ENCODE data around the gene BICD1. TPM values are rescaled to one million over a fixed set of nuclear protein-coding genes. Genes with fewer than 3 reads are reported as not detected.

BICD1 gene
- total and polyA plus RNA-seq, 2 experiments from 2014 or later = 59.3 to 83.6 TPM

DNA sequence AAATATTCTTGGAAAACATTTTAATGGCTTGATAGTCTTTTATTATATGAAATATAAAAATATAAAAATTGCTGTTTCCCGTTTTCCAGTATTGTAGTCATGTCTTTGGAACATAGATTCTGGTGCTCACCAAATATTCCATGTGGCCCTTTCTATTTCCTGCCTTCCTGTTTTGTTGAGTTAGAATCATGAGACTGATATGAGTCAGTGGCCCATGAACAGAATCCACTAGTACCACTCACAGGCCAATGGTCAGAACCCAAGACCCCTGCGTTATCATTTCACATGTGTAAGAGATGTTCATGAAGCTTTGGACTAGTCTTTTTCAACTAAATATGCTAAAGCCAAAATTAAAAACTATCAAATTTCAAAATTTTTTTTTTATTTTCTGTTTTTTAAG, 56.9 kb downstream of the BICD1 start:
- Histone ChIP-seq H3K4me1 (ENCODE audit: insufficient read depth) (no peaks in the 10 kb centered on the region; the same call in 1 of the 2 replicates), H3K27ac (ENCODE audit: low read depth) (no peak overlapping the region; the same call in 1 of the 2 replicates), H3K4me2 (no peak overlapping the region), H2AFZ (no peak overlapping the region), H4K20me1 (replicated peaks; ENCODE audit: insufficient read depth) (peaks cover 4% of the 10 kb centered on the region; the same call in 1 of the 2 replicates), H3K27me3 (ENCODE audit: insufficient read depth) (no peaks in the 10 kb centered on the region), H3K9me2 (ENCODE audit: insufficient read depth) (no peaks in the 10 kb centered on the region), H3F3A (replicated peaks; ENCODE audit: low read depth) (0 out of 2 replicates have a peak, but pooled peaks cover 3% of the 10 kb centered on the region), H3K79me2 (replicated peaks; ENCODE audit: insufficient read depth) (peaks cover 91% of the 10 kb centered on the region), H3K4me3 (no peak overlapping the region), H3K36me3 (ENCODE audit: insufficient read depth) (no peaks in the 10 kb centered on the region)
- TF ChIP-seq CTCF (conservative IDR thresholded peaks at IDR 0.05; ENCODE audit: low read depth in 2 of 2) (no peak), EZH2phosphoT487 (IDR thresholded peaks at IDR 0.05; ENCODE audit: unreplicated experiment) (no peak), ZNF331 (CRISPR knock-in tag; IDR thresholded peaks at IDR 0.05; ENCODE audit: low read depth) (no peak), JUNB (IDR thresholded peaks at IDR 0.05; ENCODE audit: unreplicated experiment) (no peak)
- TF ChIP-seq, protein P1, sequence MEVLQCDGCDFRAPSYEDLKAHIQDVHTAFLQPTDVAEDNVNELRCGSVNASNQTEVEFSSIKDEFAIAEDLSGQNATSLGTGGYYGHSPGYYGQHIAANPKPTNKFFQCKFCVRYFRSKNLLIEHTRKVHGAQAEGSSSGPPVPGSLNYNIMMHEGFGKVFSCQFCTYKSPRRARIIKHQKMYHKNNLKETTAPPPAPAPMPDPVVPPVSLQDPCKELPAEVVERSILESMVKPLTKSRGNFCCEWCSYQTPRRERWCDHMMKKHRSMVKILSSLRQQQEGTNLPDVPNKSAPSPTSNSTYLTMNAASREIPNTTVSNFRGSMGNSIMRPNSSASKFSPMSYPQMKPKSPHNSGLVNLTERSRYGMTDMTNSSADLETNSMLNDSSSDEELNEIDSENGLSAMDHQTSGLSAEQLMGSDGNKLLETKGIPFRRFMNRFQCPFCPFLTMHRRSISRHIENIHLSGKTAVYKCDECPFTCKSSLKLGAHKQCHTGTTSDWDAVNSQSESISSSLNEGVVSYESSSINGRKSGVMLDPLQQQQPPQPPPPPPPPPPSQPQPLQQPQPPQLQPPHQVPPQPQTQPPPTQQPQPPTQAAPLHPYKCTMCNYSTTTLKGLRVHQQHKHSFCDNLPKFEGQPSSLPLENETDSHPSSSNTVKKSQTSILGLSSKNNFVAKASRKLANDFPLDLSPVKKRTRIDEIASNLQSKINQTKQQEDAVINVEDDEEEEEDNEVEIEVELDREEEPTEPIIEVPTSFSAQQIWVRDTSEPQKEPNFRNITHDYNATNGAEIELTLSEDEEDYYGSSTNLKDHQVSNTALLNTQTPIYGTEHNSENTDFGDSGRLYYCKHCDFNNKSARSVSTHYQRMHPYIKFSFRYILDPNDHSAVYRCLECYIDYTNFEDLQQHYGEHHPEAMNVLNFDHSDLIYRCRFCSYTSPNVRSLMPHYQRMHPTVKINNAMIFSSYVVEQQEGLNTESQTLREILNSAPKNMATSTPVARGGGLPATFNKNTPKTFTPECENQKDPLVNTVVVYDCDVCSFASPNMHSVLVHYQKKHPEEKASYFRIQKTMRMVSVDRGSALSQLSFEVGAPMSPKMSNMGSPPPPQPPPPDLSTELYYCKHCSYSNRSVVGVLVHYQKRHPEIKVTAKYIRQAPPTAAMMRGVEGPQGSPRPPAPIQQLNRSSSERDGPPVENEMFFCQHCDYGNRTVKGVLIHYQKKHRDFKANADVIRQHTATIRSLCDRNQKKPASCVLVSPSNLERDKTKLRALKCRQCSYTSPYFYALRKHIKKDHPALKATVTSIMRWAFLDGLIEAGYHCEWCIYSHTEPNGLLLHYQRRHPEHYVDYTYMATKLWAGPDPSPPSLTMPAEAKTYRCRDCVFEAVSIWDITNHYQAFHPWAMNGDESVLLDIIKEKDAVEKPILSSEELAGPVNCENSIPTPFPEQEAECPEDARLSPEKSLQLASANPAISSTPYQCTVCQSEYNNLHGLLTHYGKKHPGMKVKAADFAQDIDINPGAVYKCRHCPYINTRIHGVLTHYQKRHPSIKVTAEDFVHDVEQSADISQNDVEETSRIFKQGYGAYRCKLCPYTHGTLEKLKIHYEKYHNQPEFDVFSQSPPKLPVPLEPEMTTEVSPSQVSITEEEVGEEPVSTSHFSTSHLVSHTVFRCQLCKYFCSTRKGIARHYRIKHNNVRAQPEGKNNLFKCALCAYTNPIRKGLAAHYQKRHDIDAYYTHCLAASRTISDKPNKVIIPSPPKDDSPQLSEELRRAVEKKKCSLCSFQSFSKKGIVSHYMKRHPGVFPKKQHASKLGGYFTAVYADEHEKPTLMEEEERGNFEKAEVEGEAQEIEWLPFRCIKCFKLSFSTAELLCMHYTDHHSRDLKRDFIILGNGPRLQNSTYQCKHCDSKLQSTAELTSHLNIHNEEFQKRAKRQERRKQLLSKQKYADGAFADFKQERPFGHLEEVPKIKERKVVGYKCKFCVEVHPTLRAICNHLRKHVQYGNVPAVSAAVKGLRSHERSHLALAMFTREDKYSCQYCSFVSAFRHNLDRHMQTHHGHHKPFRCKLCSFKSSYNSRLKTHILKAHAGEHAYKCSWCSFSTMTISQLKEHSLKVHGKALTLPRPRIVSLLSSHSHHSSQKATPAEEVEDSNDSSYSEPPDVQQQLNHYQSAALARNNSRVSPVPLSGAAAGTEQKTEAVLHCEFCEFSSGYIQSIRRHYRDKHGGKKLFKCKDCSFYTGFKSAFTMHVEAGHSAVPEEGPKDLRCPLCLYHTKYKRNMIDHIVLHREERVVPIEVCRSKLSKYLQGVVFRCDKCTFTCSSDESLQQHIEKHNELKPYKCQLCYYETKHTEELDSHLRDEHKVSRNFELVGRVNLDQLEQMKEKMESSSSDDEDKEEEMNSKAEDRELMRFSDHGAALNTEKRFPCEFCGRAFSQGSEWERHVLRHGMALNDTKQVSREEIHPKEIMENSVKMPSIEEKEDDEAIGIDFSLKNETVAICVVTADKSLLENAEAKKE (CRISPR knock-in tag; IDR thresholded peaks at IDR 0.05) = no peak
- ATAC-seq = no peak
- H3K27ac Mint-ChIP-seq = no peak overlapping the region
- H3K36me3 Mint-ChIP-seq (ENCODE audit: low read depth) = peaks cover 10% of the 10 kb centered on the region; the same call in 1 of the 3 replicates
- H3K9me3 Mint-ChIP-seq = no peaks in the 10 kb centered on the region
- H3K4me3 Mint-ChIP-seq = no peak overlapping the region
- peaks cover 2% of the 10 kb centered on the region for H3K4me1 Mint-ChIP-seq
- H3K27me3 Mint-ChIP-seq (ENCODE audit: insufficient read depth, low read depth, poor library complexity) = peaks cover 3% of the 10 kb centered on the region
- DNase-seq (ENCODE audit: low spot score) = no peak
